Psoas muscle (tissue), 8 donors: ENCODE measurements around the gene LILRB4. TPM values are rescaled to one million over a fixed set of nuclear protein-coding genes. Genes with fewer than 3 reads are reported as not detected.
A peak's percentile ranks its signal among the peaks of the same experiment; 100 is the strongest.
"Not testable (repeated sequence)": the region's sequence is repeated elsewhere in the genome, so short reads cannot be mapped to it uniquely, and the experiment has no call there.

Source experiments
- ATAC-seq, 4 donors: fragments of 200-7000 bp; cut with Tn5 transposase; one replicate each; pipeline ENCODE4 v1.9.1; 2020; ENCODE audit warnings: moderate library complexity in 3 of 4, mild to moderate bottlenecking in 2 of 4
- DNase-seq, 2 donors: peaks; one replicate each; pipeline ENCODE4 v3.0.0-alpha.2; 2020
- H3K27ac ChIP-seq: fragments of 200-600 bp; one replicate; pipeline ENCODE4 v1.8.0; 2022
- H3K27me3 ChIP-seq, 3 donors: fragments of 200-600 bp in 1 of 3; one replicate each; pipeline versions ENCODE4 v1.6.1 to v1.8.0; 2013 to 2022; ENCODE audit warnings: low read length in 2 of 3, mild to moderate bottlenecking in 2 of 3, moderate library complexity in 1 of 3; ENCODE audit not compliant: insufficient read depth in 3 of 3
- H3K36me3 ChIP-seq, 2 donors: fragments of 200-600 bp in 1 of 2; one replicate each; pipeline versions ENCODE4 v1.6.1 to v1.8.0; 2013 to 2022; ENCODE audit warnings: low read depth in 1 of 2, mild to moderate bottlenecking in 1 of 2, moderate library complexity in 1 of 2; ENCODE audit not compliant: insufficient read depth in 1 of 2
- H3K4me1 ChIP-seq: fragments of 200-600 bp; one replicate; pipeline ENCODE4 v1.8.0; 2022
- H3K4me3 ChIP-seq: fragments of 200-600 bp; one replicate; pipeline ENCODE4 v1.8.0; 2022; ENCODE audit warnings: mild to moderate bottlenecking
- H3K9me3 ChIP-seq: fragments of 200-600 bp; one replicate; pipeline ENCODE4 v1.8.0; 2022
- WGBS, 3 donors: extraction: QIAGEN DNeasy Blood & Tissue Kit; methylation state at CpG; one replicate each; pipeline versions ENCODE4 v1.1.6 to v1.1.7; 2013; 5-methylcytosine and 5-hydroxymethylcytosine counted together
- intact Hi-C, 2 donors: fragments of 100-400 bp; cut with DNase I; formaldehyde crosslinking; loops; one replicate each; pipeline versions ENCODE4 v1.11.0 to v1.14.2; 2022
- polyA plus RNA-seq, 3 donors: library from polyadenylated mRNA; stranded (reverse); fragments of 200-250 nt; gene quantifications; one replicate each; pipeline ENCODE4 v1.2.3, GENCODE V29; 2013
- total RNA-seq, 4 donors: library from RNA; stranded (reverse); fragmentation: NEBNext Ultra II Directional in 2 of 4; extraction: Animal tissue kit (Norgen Biotek cat#: 25700) in 2 of 4; gene quantifications; one replicate each; pipeline versions ENCODE4 v1.2.1 to v1.2.4, GENCODE V29; 2021 to 2023
- TF ChIP-seq, protein P1 (sequence below): fragments of 200-600 bp; IDR thresholded peaks from one replicate; pipeline ENCODE4 v1.8.0; 2022; ENCODE audit warnings: antibody characterized with exemption
- donor health status: healthy with polysubstance abuse.
- donor health status: DM: no; HTN: no; CAD: no; lungs with moderate emphysema.
- donor health status: Bipolar disorder and iron deficiency.
- donor health status: healthy.
- donor health status: DM: yes; HTN: yes; CAD: no.
- donor health status: DM: no; HTN: no; CAD: no.
- donor health status: DM: no; HTN: no; CAD: no.
- donor health status: DM: yes; HTN: yes; CAD: no.

The LILRB4 gene
- total and polyA plus RNA-seq, 7 donors, result 0.27 to 1.7 (median 0.56) TPM

DNA sequence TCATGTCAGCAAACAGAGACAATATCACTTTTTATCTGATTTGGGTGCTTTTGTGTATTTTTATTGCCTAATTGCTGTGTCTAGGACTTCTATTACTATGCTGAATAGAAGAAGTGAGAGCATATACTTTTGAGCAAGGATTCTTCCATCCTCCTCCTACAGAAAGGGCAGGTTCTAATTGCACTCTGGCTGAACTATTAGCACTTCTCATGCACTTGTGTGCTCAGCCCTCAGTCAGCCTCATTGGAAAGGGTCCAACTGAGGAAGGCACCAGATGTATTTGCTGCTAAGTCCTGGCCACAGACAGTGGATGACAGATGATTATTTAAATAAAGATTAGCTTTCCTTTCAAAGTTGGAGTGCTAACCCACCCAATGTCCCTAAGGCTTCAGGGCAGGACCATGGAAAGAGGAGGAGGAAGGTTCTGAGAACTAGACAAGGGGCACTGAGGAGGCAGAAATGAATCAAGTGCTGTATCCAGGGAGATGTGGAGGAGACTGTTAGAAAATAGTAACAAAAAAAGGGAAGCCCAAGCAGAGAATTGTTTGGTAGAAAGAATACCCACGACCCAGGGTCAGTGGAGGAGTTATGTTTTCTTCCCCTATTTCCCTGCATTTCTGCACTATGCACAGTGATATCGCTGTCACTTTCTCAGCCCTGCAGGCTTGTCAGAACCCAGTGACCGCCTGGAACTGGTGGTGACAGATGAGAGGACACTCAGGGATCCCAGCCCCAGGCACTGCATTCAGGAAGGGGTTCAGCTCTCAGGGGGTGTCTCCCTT lies 8.0 kb downstream of the LILRB4 start:
- intact Hi-C loops, result no loop called here
- Histone ChIP-seq H3K36me3 (no peaks in the 10 kb centered on the region), H3K9me3 (no peaks in the 10 kb centered on the region), H3K27me3 (peaks cover 0 to 2% (median 0%) of the 10 kb centered on the region in 3 donors), H3K4me1 (no peaks in the 10 kb centered on the region), H3K27ac (no peak overlapping the region), H3K4me3 (no peak overlapping the region)
- TF ChIP-seq, protein P1, sequence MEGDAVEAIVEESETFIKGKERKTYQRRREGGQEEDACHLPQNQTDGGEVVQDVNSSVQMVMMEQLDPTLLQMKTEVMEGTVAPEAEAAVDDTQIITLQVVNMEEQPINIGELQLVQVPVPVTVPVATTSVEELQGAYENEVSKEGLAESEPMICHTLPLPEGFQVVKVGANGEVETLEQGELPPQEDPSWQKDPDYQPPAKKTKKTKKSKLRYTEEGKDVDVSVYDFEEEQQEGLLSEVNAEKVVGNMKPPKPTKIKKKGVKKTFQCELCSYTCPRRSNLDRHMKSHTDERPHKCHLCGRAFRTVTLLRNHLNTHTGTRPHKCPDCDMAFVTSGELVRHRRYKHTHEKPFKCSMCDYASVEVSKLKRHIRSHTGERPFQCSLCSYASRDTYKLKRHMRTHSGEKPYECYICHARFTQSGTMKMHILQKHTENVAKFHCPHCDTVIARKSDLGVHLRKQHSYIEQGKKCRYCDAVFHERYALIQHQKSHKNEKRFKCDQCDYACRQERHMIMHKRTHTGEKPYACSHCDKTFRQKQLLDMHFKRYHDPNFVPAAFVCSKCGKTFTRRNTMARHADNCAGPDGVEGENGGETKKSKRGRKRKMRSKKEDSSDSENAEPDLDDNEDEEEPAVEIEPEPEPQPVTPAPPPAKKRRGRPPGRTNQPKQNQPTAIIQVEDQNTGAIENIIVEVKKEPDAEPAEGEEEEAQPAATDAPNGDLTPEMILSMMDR, result no peak
- DNase-seq (no peak), ATAC-seq (no peak)
- 54 to 67% (median 58%) methylated on average over 3 of the region's 3 CpGs for WGBS, 3 donors

DNA sequence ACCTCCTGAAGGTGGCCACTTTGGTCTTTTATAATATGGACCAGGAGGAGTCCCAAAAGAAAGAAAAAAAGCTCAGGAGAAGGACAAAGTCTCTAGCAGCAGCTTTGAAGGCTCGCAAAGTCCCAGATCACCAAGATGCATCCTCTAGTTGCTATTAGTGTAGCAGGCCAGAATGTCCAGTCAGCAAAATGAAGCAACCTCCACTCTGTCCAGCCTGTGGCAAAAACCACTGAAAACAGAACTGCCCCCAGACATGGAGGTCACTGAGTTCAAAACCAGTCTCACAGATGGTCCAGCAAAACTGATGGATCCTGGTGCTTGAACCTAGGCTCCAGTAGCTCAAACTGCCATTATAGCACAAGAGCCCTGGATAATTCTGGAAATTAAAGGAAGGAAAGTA lies 10.4 kb downstream of the LILRB4 start:
- Histone ChIP-seq H3K36me3 (no peaks in the 10 kb centered on the region), H3K4me1 (no peaks in the 10 kb centered on the region), H3K27ac (no peak overlapping the region), H3K4me3 (no peak overlapping the region), H3K9me3 (no peaks in the 10 kb centered on the region), H3K27me3 (peaks cover 0 to 2% (median 0%) of the 10 kb centered on the region in 3 donors)
- intact Hi-C loops, result no loop called here
- no peak for DNase-seq
- ATAC-seq, result no peak
- 88 to 91% (median 89%) methylated on average over 1 of the region's 1 CpG for WGBS, 3 donors
- TF ChIP-seq, protein P1, result no peak

DNA sequence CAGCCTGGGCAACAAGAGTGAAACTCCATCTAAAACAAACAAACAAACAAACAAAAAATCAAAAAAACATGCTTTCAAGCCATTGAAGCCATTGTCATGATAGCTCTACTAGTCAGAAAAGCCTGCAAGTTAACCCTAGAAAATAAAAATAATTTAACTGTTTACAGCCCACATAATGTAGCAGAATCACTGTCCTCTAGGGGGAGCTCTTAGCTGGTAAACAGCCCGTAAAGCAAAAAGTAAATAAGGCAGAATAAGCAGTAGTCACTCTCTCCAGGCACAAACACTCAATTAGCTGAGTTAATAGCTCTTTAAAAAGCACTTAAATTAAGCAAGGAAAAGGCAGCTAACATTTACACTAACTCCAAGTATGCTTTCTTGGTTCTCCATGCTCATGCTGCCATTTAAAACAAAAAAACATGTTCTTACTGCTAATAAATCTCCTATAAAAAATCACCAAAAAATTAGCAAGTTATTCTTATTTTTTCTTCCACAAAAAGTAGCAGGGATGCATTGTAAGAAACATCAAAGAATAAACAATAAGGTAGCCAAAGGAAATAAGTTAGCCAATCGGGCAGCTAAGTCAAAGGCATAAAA lies 11.3 kb downstream of the LILRB4 start:
- no peak overlapping the region for H3K27ac ChIP-seq
- no peak for ATAC-seq
- no peaks in the 10 kb centered on the region for H3K4me1 ChIP-seq
- no peaks in the 10 kb centered on the region for H3K9me3 ChIP-seq
- DNase-seq, result no peak
- H3K4me3 ChIP-seq, result no peak overlapping the region
- H3K36me3 ChIP-seq, result no peaks in the 10 kb centered on the region
- intact Hi-C loops, result no loop called here
- peaks cover 0 to 2% (median 0%) of the 10 kb centered on the region in 3 donors for H3K27me3 ChIP-seq
- TF ChIP-seq, protein P1, result no peak
- 42 to 46% (median 45%) methylated on average over 2 of the region's 2 CpGs for WGBS, 3 donors

DNA sequence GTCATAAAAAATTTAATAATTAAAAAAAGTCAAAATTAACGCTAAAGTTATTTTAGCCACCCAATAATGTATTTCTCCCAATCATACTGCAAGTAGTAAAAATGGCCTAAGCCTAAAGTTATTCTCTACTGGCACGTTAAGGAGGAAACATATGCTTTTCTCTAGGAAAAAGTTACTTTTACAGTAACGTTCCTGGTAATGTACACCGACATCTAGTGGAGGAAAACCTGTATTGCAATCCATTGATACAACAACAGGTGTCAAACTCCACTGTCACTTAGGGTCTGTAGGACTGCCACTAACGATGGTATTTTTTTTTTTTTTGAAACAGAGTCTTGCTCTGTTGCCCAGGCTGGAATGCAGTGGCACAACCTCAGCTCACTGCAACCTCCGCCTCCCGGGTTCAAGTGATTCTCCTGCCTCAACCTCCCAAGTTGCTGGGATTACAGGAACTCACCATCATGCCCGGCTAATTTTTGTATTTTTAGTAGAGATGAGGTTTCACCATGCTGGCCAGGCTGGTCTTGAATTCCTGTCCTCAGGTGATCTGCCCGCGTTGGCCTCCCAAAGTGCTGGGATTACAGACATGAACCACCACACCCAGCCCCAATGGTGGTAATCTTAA lies 13.5 kb downstream of the LILRB4 start:
- not testable (repeated sequence) for H3K27ac ChIP-seq, H3K4me1 ChIP-seq, H3K36me3 ChIP-seq, H3K27me3 ChIP-seq, DNase-seq, H3K4me3 ChIP-seq, H3K9me3 ChIP-seq, ATAC-seq
- WGBS, 3 donors, result 26 to 28% (median 26%) methylated on average over 10 of the region's 10 CpGs
- TF ChIP-seq, protein P1, result peak; percentile 76
- intact Hi-C loops, result loop anchor here in 1 of 2 donors (5.0 kb wide), 1 partner anchor 194 kb away; no protein-coding TSS in a partner anchor
